ENCODE measurements around the gene UBE2Q1.

Gene UBE2Q1

GRCh38 chr1:154502066-154502743, 56.3 kb downstream of the UBE2Q1 start, which contains the start of the genes SHE and TDRD10:
Gene SHE (minus strand): TSS chr1:154502412. CDS start chr1:154502026, 386 bp downstream.
Gene TDRD10 (plus strand): TSS chr1:154502219. CDS start chr1:154506904, 4,685 bp downstream.
- peak; percentile 66 for DNase-seq (ENCODE audit: low spot score)
- in situ Hi-C loops (cut with MboI; ENCODE audit: low pct_unique_long_range_greater_than_20kb, low sequenced_read_pairs, unreplicated experiment) = no loop called here
- TF ChIP-seq CTCF (IDR thresholded peaks at IDR 0.05; ENCODE audit: extremely low read depth, insufficient read depth, missing control alignments) = no peak

- peak; percentile 40 for DNase-seq (ENCODE audit: low spot score)
- in situ Hi-C loops (cut with MboI; ENCODE audit: low pct_unique_long_range_greater_than_20kb, low sequenced_read_pairs, unreplicated experiment) = no loop called here
- no peak for TF ChIP-seq CTCF (IDR thresholded peaks at IDR 0.05; ENCODE audit: extremely low read depth, insufficient read depth, missing control alignments)
Measured at GRCh38 chr1:154501423-154502065, 56.9 kb downstream of the UBE2Q1 start.

- TF ChIP-seq CTCF (IDR thresholded peaks at IDR 0.05; ENCODE audit: extremely low read depth, insufficient read depth, missing control alignments) = no peak
- DNase-seq (ENCODE audit: low spot score) = no peak
- in situ Hi-C loops (cut with MboI; ENCODE audit: low pct_unique_long_range_greater_than_20kb, low sequenced_read_pairs, unreplicated experiment) = no loop called here
Measured at GRCh38 chr1:154500533-154500932, 57.9 kb downstream of the UBE2Q1 start.

GRCh38 chr1:154499446-154499845, 59.0 kb downstream of the UBE2Q1 start:
- TF ChIP-seq CTCF (IDR thresholded peaks at IDR 0.05; ENCODE audit: extremely low read depth, insufficient read depth, missing control alignments) = no peak
- DNase-seq (ENCODE audit: low spot score) = no peak
- in situ Hi-C loops (cut with MboI; ENCODE audit: low pct_unique_long_range_greater_than_20kb, low sequenced_read_pairs, unreplicated experiment) = no loop called here

All from GM13977 (cell line).